Measurements from ENCODE around the gene ENOX1. TPM values are rescaled to one million over a fixed set of nuclear protein-coding genes. Genes with fewer than 3 reads are reported as not detected.

ENOX1 gene
- total and polyA plus RNA-seq, 2 of the 13 experiments (the other 11 are each of a cell fraction or from before 2014, with no cell fraction given) = not detected

DNA sequence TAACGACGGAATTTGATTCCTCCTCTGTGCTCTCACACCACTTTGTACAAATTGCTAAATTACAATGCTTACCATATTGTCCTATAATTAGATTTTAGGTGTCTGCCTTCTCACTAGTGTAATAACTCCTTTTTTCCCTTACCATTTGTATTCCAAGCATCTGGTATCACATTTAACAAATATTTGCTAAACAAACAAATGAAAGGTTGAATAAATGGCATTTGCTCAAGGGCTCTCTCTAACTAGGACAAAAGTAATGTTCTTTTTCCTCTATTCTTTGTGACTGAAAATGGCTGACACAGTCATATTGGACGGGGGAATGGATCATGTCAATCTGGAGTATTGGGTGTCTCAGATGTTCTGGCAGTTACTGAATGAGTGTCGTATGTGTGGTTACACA lies 99.7 kb downstream of the ENOX1 start:
- Histone ChIP-seq H3K4me2 (ENCODE audit: low read depth, low read length) (no peak overlapping the region), H3K9ac (ENCODE audit: insufficient read depth, low read depth, low read length) (no peak overlapping the region), H3K4me3 (replicated peaks in 1 of 3; ENCODE audit: insufficient read depth in 1 of 3, low read depth in 2 of 3, low read length in 3 of 3) (no peak overlapping the region), H3K9me3 (ENCODE audit: low read length) (no peaks in the 10 kb centered on the region), H3K27me3 (ENCODE audit: control insufficient read depth in 1 of 2, insufficient read depth in 2 of 2, low read length in 2 of 2) (no peaks in the 10 kb centered on the region), H3K79me2 (ENCODE audit: insufficient read depth, low read length) (no peaks in the 10 kb centered on the region), H3K27ac (ENCODE audit: extremely low read length, insufficient read depth, low read length) (no peak overlapping the region), H4K20me1 (ENCODE audit: insufficient read depth, low read length) (no peaks in the 10 kb centered on the region), H3K36me3 (replicated peaks in 1 of 2; ENCODE audit: control insufficient read depth in 1 of 2, insufficient read depth in 2 of 2, low read length in 2 of 2) (no peaks in the 10 kb centered on the region), H2AFZ (ENCODE audit: low read length) (no peak overlapping the region), H3K4me1 (ENCODE audit: insufficient read depth, low read length) (no peaks in the 10 kb centered on the region)
- intact Hi-C loops (cut with micrococcal nuclease; ENCODE audit: unreplicated experiment) = no loop called here
- WGBS (ENCODE audit: low lambda C conversion rate) = 16% methylated on average over 4 of the region's 4 CpGs
- no peak for FAIRE-seq
- CTCF ChIA-PET (ENCODE audit: low intra/inter-chr PET ratio, low total read pairs) = no interaction called here
- no peak for ATAC-seq
- POLR2A ChIA-PET = no interaction called here
- in situ Hi-C loops (cut with HindIII; ENCODE audit: extremely low pct_ligation_motif_present, low pct_unique_long_range_greater_than_20kb) = no loop called here
- BruUV-seq (replicated peaks) = no TSS peak
- peak in 1 of 2 experiments; percentile 26; a peak in 1 of 4 replicates for TF ChIP-seq MAFK (conservative IDR thresholded peaks at IDR 0.05 in 1 of 2, IDR thresholded peaks at IDR 0.05 in 1 of 2; ENCODE audit: low read length in 2 of 2)
- no peak for TF ChIP-seq CENPT (CRISPR knock-in tag; IDR thresholded peaks at IDR 0.05; ENCODE audit: low read depth)
- TF ChIP-seq JDP2 (CRISPR knock-in tag; IDR thresholded peaks at IDR 0.05; ENCODE audit: borderline replicate concordance) = no peak
- no peak for TF ChIP-seq ATF7 (IDR thresholded peaks at IDR 0.05)
- TF ChIP-seq ATF7 (CRISPR knock-in tag; IDR thresholded peaks at IDR 0.05) = no peak
- DNase-seq (ENCODE audit: low spot score) = no peak

DNA sequence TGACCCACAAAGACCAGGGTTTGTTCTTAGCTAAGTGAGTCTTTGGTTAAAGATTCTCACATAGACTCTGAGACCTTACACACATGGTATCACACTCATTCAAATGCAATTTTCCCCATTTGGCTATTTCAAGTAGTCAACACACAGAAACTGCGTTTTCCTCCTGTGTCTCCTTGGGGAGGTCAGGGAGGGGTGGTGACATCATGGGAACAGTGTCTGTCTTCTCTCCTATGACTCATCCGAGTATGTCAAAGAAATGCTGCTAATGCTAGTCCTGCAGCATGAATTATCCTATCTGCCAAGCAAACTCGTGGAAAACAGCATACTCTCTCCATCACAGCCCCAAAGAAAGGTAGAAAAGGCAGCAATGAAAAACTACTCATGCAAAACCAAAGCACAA lies 100.2 kb downstream of the ENOX1 start:
- no TSS peak for BruUV-seq (replicated peaks)
- CTCF ChIA-PET (ENCODE audit: low intra/inter-chr PET ratio, low total read pairs) = no interaction called here
- DNase-seq (ENCODE audit: low spot score) = peak; percentile 2
- no peak overlapping the region for H3K4me3 ChIP-seq (replicated peaks in 1 of 3; ENCODE audit: insufficient read depth in 1 of 3, low read depth in 2 of 3, low read length in 3 of 3)
- no peaks in the 10 kb centered on the region for H4K20me1 ChIP-seq (ENCODE audit: insufficient read depth, low read length)
- POLR2A ChIA-PET = no interaction called here
- no peaks in the 10 kb centered on the region for H3K36me3 ChIP-seq (replicated peaks in 1 of 2; ENCODE audit: control insufficient read depth in 1 of 2, insufficient read depth in 2 of 2, low read length in 2 of 2)
- H3K4me2 ChIP-seq (ENCODE audit: low read depth, low read length) = no peak overlapping the region
- no peak overlapping the region for H3K27ac ChIP-seq (ENCODE audit: extremely low read length, insufficient read depth, low read length)
- no peak for ATAC-seq
- H3K79me2 ChIP-seq (ENCODE audit: insufficient read depth, low read length) = no peaks in the 10 kb centered on the region
- no peak overlapping the region for H2AFZ ChIP-seq (ENCODE audit: low read length)
- no peaks in the 10 kb centered on the region for H3K9me3 ChIP-seq (ENCODE audit: low read length)
- no peak for FAIRE-seq
- TF ChIP-seq TCF7L2 (IDR thresholded peaks at IDR 0.05; ENCODE audit: low read depth, low read length) (no peak), CREB1 (IDR thresholded peaks at IDR 0.05) (peak; percentile 64), CREB1 (CRISPR knock-in tag; IDR thresholded peaks at IDR 0.05) (no peak), HMG20A (CRISPR knock-in tag; IDR thresholded peaks at IDR 0.05; ENCODE audit: borderline replicate concordance) (no peak), NFIC (IDR thresholded peaks at IDR 0.05; ENCODE audit: low read length) (no peak), ATF7 (IDR thresholded peaks at IDR 0.05) (peak; percentile 21; the same call in 1 of the 2 replicates), ATF7 (CRISPR knock-in tag; IDR thresholded peaks at IDR 0.05) (no peak)
- in situ Hi-C loops (cut with HindIII; ENCODE audit: extremely low pct_ligation_motif_present, low pct_unique_long_range_greater_than_20kb) = no loop called here
- 5% methylated on average over 3 of the region's 3 CpGs for WGBS (ENCODE audit: low lambda C conversion rate)
- H3K27me3 ChIP-seq (ENCODE audit: control insufficient read depth in 1 of 2, insufficient read depth in 2 of 2, low read length in 2 of 2) = no peaks in the 10 kb centered on the region
- no peak overlapping the region for H3K9ac ChIP-seq (ENCODE audit: insufficient read depth, low read depth, low read length)
- intact Hi-C loops (cut with micrococcal nuclease; ENCODE audit: unreplicated experiment) = no loop called here
- no peaks in the 10 kb centered on the region for H3K4me1 ChIP-seq (ENCODE audit: insufficient read depth, low read length)

Data from HepG2 (cell line).